Gastrocnemius medialis (tissue), 4 donors: ENCODE results near the gene CNFN. TPM values are rescaled to one million over a fixed set of nuclear protein-coding genes. Genes with fewer than 3 reads are reported as not detected.

Source experiments
- ATAC-seq, 2 donors: fragments of 150-250 bp; one replicate each; pipeline ENCODE4 v1.9.1; 2016
- DNase-seq, 2 donors: peaks; one replicate each; pipeline ENCODE4 v3.0.0-alpha.2; 2019
- H3K27ac ChIP-seq, 4 donors: fragments of 200-600 bp; sonication (generic); 1 replicate in 1 of 4; 2 replicates in 3 of 4; pipeline ENCODE4 v1.5.1; 2016 to 2018; ENCODE audit warnings: mild to moderate bottlenecking in 2 of 4, moderate library complexity in 1 of 4
- H3K27me3 ChIP-seq, 3 donors: fragments of 200-600 bp; sonication (generic) in 2 of 3; 1 replicate in 1 of 3; 2 replicates in 2 of 3; pipeline versions ENCODE4 v1.5.1 to v1.6.0; 2016 to 2019; ENCODE audit warnings: mild to moderate bottlenecking in 1 of 3, moderate library complexity in 1 of 3
- H3K36me3 ChIP-seq, 2 donors: fragments of 200-600 bp; sonication (generic) in 1 of 2; one replicate each; pipeline ENCODE4 v1.5.1; 2017 to 2018
- H3K4me1 ChIP-seq, 2 donors: fragments of 200-600 bp; sonication (generic) in 1 of 2; one replicate each; pipeline ENCODE4 v1.5.1; 2016 to 2017; ENCODE audit warnings: mild to moderate bottlenecking in 2 of 2
- H3K4me3 ChIP-seq, 4 donors: fragments of 200-600 bp; sonication (generic) in 3 of 4; 1 replicate in 1 of 4; 2 replicates in 3 of 4; pipeline ENCODE4 v1.5.1; 2016 to 2019; ENCODE audit warnings: mild to moderate bottlenecking in 2 of 4
- H3K9me3 ChIP-seq, 3 donors: fragments of 200-600 bp; sonication (generic) in 2 of 3; 1 replicate in 1 of 3; 2 replicates in 2 of 3; pipeline ENCODE4 v1.5.1; 2016 to 2019
- POLR2A ChIP-seq, 2 donors: fragments of 450-650 bp; IDR thresholded peaks; one replicate each; pipeline ENCODE4 v1.6.1; 2017; ENCODE audit warnings: antibody characterized with exemption in 2 of 2, mild to moderate bottlenecking in 2 of 2, moderate library complexity in 2 of 2
- in situ Hi-C, 4 donors: fragments of 200-750 bp; cut with MboI; loops; one replicate each; pipeline versions ENCODE4 v1.15.0 to v1.8.0; 2017; ENCODE audit warnings: low sequenced_read_pairs in 4 of 4
- intact Hi-C: fragments of 100-400 bp; cut with DNase I; formaldehyde crosslinking; loops from one replicate; pipeline ENCODE4 v1.15.1; 2023; ENCODE audit warnings: low total_unique reads
- total RNA-seq, 4 donors: library from RNA; depleted of rRNA; stranded (reverse); fragments of >200 nt; gene quantifications; one replicate each; pipeline versions ENCODE4 v1.1.0 to v1.2.3, GENCODE V29; 2016
- TF ChIP-seq, protein P1 (sequence below), 5 experiments: fragments of 450-650 bp in 3 of 5; fragments of 200-600 bp in 2 of 5; sonication (generic) in 2 of 5; IDR thresholded peaks in 4 of 5; conservative IDR thresholded peaks in 1 of 5; 1 replicate in 4 of 5; 2 replicates in 1 of 5; pipeline ENCODE4 v1.5.1; 2016 to 2019; ENCODE audit warnings: antibody characterized with exemption in 5 of 5, mild to moderate bottlenecking in 3 of 5, moderate library complexity in 3 of 5

The CNFN gene
- total RNA-seq, 4 donors from 2014 or later = not detected

- Histone ChIP-seq H3K4me3 (no peak overlapping the region), H3K9me3 (no peaks in the 10 kb centered on the region), H3K36me3 (no peaks in the 10 kb centered on the region), H3K4me1 (peaks cover 2 to 8% of the 10 kb centered on the region in 2 donors), H3K27ac (no peak overlapping the region), H3K27me3 (no peaks in the 10 kb centered on the region)
- DNase-seq = no peak
- in situ Hi-C loops = no loop called here
- no peak for TF ChIP-seq POLR2A (IDR thresholded peaks at IDR 0.05)
- TF ChIP-seq, protein P1, sequence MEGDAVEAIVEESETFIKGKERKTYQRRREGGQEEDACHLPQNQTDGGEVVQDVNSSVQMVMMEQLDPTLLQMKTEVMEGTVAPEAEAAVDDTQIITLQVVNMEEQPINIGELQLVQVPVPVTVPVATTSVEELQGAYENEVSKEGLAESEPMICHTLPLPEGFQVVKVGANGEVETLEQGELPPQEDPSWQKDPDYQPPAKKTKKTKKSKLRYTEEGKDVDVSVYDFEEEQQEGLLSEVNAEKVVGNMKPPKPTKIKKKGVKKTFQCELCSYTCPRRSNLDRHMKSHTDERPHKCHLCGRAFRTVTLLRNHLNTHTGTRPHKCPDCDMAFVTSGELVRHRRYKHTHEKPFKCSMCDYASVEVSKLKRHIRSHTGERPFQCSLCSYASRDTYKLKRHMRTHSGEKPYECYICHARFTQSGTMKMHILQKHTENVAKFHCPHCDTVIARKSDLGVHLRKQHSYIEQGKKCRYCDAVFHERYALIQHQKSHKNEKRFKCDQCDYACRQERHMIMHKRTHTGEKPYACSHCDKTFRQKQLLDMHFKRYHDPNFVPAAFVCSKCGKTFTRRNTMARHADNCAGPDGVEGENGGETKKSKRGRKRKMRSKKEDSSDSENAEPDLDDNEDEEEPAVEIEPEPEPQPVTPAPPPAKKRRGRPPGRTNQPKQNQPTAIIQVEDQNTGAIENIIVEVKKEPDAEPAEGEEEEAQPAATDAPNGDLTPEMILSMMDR (IDR thresholded peaks at IDR 0.05 in 4 of 5, conservative IDR thresholded peaks at IDR 0.05 in 1 of 5) = no peak
- no peak for ATAC-seq
- intact Hi-C loops = loop anchor here (5.0 to 10.0 kb wide), 2 partner anchors 44 to 297 kb away; partner anchors contain the start of gene POU2F2
Observed at GRCh38 chr19:42431486-42431885, 41.4 kb upstream of the CNFN start.

- DNase-seq (no peak), ATAC-seq (no peak)
- in situ Hi-C loops = no loop called here
- no peaks in the 10 kb centered on the region for H3K9me3 ChIP-seq
- intact Hi-C loops = no loop called here
- TF ChIP-seq, protein P1 (IDR thresholded peaks at IDR 0.05 in 4 of 5, conservative IDR thresholded peaks at IDR 0.05 in 1 of 5) = no peak
- no peak for TF ChIP-seq POLR2A (IDR thresholded peaks at IDR 0.05)
- H3K27me3 ChIP-seq = peaks cover 0 to 13% (median 0%) of the 10 kb centered on the region in 3 donors
- no peak overlapping the region for H3K27ac ChIP-seq
- no peak overlapping the region for H3K4me3 ChIP-seq
- peaks cover 7 to 8% of the 10 kb centered on the region in 2 donors for H3K4me1 ChIP-seq
- no peaks in the 10 kb centered on the region for H3K36me3 ChIP-seq
Observed at GRCh38 chr19:42428676-42429075, 38.6 kb upstream of the CNFN start.

DNA sequence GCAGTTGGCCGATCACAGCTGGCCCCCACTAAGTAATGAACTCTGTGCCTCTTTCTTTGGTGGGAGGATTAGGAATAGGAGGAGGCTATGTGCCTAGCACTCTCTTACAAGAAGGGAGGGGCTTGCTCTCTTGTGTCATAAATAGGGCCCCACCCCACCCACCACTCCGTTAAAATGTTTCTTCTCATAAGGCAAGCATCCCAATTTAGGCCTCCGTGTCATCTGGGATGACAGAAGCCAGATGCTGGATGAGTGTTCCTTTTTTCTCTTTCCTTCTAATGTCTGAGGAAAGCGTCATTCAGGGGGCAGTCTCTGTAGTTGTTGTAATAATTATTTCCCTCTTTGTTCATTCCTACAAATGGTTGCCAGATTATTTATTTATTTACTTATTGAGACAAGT is 37.2 kb upstream of the CNFN start, which contains the start of gene LIPE:
Gene LIPE (minus strand): TSS at position 76 of the 400 bp plus-strand sequence. CDS start 239 bp downstream, outside the sequence.
- in situ Hi-C loops = no loop called here
- TF ChIP-seq, protein P1 (IDR thresholded peaks at IDR 0.05 in 4 of 5, conservative IDR thresholded peaks at IDR 0.05 in 1 of 5) = no peak
- TF ChIP-seq POLR2A (IDR thresholded peaks at IDR 0.05) = no peak
- H3K36me3 ChIP-seq = no peaks in the 10 kb centered on the region
- H3K27ac ChIP-seq = no peak within 1 kb of the TSS
- no peak for DNase-seq
- H3K27me3 ChIP-seq = peaks cover 0 to 20% (median 0%) of the 10 kb centered on the region in 3 donors
- no peaks in the 10 kb centered on the region for H3K9me3 ChIP-seq
- no peak within 1 kb of the TSS for H3K4me3 ChIP-seq
- peaks cover 7 to 17% of the 10 kb centered on the region in 2 donors for H3K4me1 ChIP-seq
- intact Hi-C loops = no loop called here
- ATAC-seq = no peak

DNA sequence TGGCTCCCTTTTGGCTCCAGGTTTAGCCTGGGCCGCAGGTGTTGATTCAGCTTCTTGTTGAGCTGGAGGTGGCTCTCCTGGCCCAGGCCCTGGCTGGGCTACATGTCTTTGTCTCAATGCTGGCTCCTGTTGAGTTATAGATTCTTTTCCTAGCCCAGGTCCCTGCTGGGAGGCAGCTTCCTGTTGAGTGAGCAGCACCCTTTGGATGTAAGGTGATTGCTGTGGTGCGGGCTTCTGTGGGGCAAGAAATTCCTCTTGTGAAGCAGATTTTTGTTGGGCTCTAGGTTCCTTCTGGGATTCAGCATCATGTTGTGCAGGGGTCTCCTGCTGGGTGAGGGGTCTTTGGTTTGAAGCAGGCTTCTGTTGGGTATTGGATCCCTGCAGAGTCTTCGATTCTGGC is 36.5 kb upstream of the CNFN start:
- in situ Hi-C loops = no loop called here
- H3K4me3 ChIP-seq = no peak overlapping the region
- intact Hi-C loops = no loop called here
- H3K4me1 ChIP-seq = peaks cover 13 to 20% of the 10 kb centered on the region in 2 donors
- no peaks in the 10 kb centered on the region for H3K36me3 ChIP-seq
- H3K27me3 ChIP-seq = peaks cover 0 to 20% (median 0%) of the 10 kb centered on the region in 3 donors
- DNase-seq (no peak), ATAC-seq (no peak)
- H3K27ac ChIP-seq = no peak overlapping the region
- H3K9me3 ChIP-seq = no peaks in the 10 kb centered on the region
- TF ChIP-seq POLR2A (IDR thresholded peaks at IDR 0.05) = no peak
- TF ChIP-seq, protein P1 (IDR thresholded peaks at IDR 0.05 in 4 of 5, conservative IDR thresholded peaks at IDR 0.05 in 1 of 5) = no peak

- DNase-seq (no peak), ATAC-seq (no peak)
- H3K4me1 ChIP-seq = peaks cover 17 to 20% of the 10 kb centered on the region in 2 donors
- H3K36me3 ChIP-seq = no peaks in the 10 kb centered on the region
- H3K27ac ChIP-seq = peak overlapping the region in 3 of 4 donors; percentile 68 to 71 (median 68)
- TF ChIP-seq, protein P1 (IDR thresholded peaks at IDR 0.05 in 4 of 5, conservative IDR thresholded peaks at IDR 0.05 in 1 of 5) = no peak
- no peak for TF ChIP-seq POLR2A (IDR thresholded peaks at IDR 0.05)
- intact Hi-C loops = no loop called here
- no peak overlapping the region for H3K4me3 ChIP-seq
- in situ Hi-C loops = no loop called here
- H3K9me3 ChIP-seq = no peaks in the 10 kb centered on the region
- H3K27me3 ChIP-seq = peaks cover 0 to 20% (median 0%) of the 10 kb centered on the region in 3 donors
Observed at GRCh38 chr19:42424712-42425131, 34.6 kb upstream of the CNFN start.
